GM12865 (cell line): Measurements from ENCODE around the gene SEMA4B.

Experiments used
- DNase-seq: peaks from one replicate; pipeline ENCODE4 v3.0.0; 2010; ENCODE audit warnings: low read depth
- H3K4me3 ChIP-seq: 2 replicates; pipeline ENCODE4 v1.5.1; 2011; ENCODE audit warnings: mild to moderate bottlenecking, low read depth, low read length, control low read depth
- TF ChIP-seq, protein P1 (sequence below): IDR thresholded peaks from 2 replicates; pipeline ENCODE4 v1.5.1; 2011; ENCODE audit warnings: low read length, control low read depth, low read depth, inconsistent platforms; ENCODE audit not compliant: insufficient read depth; ENCODE audit errors: missing control alignments

The SEMA4B gene

DNA sequence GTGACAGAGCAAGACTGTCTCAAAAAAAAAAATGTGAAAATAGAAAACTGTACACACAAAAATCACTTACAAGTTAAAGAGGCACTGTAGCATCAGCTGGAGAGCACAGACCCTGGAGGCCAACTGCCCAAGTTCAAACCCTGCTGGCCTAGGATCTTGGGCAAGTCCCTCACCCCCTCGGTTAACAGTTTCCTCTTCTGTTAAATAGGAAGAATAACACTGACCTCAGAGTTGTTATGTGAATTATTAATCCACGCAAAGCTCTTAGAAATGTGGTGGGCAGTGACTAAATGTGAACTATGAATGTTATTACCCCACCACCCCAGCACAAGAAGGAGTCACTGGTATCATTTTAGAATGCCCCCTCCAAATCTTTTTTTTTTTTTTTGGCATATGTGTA lies 21.4 kb downstream of the SEMA4B start:
- no peak overlapping the region for H3K4me3 ChIP-seq
- DNase-seq: no peak
- TF ChIP-seq, protein P1, sequence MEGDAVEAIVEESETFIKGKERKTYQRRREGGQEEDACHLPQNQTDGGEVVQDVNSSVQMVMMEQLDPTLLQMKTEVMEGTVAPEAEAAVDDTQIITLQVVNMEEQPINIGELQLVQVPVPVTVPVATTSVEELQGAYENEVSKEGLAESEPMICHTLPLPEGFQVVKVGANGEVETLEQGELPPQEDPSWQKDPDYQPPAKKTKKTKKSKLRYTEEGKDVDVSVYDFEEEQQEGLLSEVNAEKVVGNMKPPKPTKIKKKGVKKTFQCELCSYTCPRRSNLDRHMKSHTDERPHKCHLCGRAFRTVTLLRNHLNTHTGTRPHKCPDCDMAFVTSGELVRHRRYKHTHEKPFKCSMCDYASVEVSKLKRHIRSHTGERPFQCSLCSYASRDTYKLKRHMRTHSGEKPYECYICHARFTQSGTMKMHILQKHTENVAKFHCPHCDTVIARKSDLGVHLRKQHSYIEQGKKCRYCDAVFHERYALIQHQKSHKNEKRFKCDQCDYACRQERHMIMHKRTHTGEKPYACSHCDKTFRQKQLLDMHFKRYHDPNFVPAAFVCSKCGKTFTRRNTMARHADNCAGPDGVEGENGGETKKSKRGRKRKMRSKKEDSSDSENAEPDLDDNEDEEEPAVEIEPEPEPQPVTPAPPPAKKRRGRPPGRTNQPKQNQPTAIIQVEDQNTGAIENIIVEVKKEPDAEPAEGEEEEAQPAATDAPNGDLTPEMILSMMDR: no peak

DNA sequence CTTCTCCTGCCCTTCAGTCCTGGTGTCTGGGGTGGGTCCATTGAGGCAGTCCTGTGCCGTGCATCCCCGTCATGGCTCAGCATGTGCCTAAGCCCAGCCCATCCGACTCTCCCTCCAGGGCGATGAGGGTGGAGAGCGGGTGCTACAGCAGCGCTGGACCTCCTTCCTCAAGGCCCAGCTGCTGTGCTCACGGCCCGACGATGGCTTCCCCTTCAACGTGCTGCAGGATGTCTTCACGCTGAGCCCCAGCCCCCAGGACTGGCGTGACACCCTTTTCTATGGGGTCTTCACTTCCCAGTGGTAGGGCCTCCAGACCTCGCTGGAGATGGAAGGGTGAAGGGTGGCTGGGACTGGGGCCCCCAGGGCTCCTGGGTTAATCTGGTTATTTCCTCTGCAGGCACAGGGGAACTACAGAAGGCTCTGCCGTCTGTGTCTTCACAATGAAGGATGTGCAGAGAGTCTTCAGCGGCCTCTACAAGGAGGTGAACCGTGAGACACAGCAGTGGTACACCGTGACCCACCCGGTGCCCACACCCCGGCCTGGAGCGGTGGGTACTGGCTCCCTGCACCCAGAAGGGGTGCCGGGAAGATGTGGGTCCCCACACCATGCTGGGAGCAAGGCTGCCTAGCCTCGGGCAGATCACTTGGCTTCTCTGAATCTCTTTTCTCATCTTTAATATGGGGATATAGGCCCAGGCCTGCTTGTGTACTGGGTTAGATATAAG lies 22.5 kb downstream of the SEMA4B start:
- no peak overlapping the region for H3K4me3 ChIP-seq
- no peak for DNase-seq
- TF ChIP-seq, protein P1: no peak

DNA sequence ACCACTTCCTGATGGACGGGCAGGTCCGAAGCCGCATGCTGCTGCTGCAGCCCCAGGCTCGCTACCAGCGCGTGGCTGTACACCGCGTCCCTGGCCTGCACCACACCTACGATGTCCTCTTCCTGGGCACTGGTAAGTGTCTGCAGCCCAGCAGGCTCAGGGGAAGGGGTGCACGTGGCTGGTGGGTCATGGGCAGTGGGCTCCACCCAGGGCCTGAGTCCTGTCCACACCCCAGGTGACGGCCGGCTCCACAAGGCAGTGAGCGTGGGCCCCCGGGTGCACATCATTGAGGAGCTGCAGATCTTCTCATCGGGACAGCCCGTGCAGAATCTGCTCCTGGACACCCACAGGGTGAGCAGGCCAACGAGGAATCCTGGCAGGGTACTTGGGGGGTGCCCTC lies 23.9 kb downstream of the SEMA4B start:
- TF ChIP-seq, protein P1: no peak
- no peak overlapping the region for H3K4me3 ChIP-seq
- DNase-seq: no peak

DNA sequence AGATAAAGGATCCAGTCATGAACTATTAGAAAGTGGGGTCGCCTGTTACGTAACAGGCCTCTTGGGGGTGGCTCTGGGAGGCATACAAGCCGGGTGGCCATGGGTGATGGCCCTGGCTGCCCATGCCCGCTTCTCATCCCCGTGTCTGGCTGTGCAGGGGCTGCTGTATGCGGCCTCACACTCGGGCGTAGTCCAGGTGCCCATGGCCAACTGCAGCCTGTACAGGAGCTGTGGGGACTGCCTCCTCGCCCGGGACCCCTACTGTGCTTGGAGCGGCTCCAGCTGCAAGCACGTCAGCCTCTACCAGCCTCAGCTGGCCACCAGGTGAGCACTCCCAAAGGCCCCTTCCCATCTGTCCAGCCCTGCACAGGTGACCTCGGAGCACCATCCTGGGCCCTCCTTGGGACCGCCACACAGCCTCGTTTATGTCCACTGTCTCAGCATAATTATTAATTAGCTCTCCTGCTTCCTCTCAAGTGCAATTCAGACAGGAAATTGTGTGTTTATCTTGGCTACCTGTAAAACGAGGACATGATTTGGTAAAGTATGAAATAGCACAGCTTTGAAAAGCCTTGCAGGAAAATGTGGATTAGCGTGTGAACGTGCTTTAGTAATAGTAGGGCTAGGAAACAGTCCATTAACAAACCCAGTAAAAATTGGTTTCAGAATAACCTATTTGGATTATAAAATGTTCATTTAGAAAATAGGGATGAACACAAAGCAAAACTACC lies 24.5 kb downstream of the SEMA4B start:
- DNase-seq: no peak
- TF ChIP-seq, protein P1: no peak
- no peak overlapping the region for H3K4me3 ChIP-seq

DNA sequence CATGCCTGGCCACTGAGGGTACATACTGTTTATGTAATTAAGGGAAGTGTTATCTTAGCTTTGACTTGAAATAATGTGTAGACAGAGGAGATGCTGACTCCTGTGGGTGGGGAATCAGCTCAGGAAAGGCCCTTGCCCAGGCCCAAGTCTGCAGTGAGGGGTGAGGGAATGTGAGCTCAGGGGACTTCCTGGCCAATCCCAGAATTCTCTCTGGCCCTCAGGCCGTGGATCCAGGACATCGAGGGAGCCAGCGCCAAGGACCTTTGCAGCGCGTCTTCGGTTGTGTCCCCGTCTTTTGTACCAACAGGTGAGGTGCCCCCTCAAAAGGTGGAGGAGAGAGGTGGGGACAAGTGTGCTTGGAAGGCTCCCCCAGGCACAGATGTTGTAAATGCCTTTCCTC lies 26.2 kb downstream of the SEMA4B start:
- no peak overlapping the region for H3K4me3 ChIP-seq
- TF ChIP-seq, protein P1: no peak
- no peak for DNase-seq

DNA sequence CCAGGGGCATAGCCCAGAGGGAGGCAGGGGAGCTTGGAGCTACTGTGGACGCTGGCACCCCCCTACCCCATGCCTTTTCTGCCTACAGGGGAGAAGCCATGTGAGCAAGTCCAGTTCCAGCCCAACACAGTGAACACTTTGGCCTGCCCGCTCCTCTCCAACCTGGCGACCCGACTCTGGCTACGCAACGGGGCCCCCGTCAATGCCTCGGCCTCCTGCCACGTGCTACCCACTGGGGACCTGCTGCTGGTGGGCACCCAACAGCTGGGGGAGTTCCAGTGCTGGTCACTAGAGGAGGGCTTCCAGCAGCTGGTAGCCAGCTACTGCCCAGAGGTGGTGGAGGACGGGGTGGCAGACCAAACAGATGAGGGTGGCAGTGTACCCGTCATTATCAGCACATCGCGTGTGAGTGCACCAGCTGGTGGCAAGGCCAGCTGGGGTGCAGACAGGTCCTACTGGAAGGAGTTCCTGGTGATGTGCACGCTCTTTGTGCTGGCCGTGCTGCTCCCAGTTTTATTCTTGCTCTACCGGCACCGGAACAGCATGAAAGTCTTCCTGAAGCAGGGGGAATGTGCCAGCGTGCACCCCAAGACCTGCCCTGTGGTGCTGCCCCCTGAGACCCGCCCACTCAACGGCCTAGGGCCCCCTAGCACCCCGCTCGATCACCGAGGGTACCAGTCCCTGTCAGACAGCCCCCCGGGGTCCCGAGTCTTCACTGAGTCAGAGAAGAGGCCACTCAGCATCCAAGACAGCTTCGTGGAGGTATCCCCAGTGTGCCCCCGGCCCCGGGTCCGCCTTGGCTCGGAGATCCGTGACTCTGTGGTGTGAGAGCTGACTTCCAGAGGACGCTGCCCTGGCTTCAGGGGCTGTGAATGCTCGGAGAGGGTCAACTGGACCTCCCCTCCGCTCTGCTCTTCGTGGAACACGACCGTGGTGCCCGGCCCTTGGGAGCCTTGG lies 27.0 kb downstream of the SEMA4B start:
- no peak for DNase-seq
- no peak overlapping the region for H3K4me3 ChIP-seq
- TF ChIP-seq, protein P1: no peak
